Nephron (organoid): ENCODE data around the gene MRPL36.

Experiments used
- H3K27ac Mint-ChIP-seq, 3 experiments: 2 replicates each; pipeline ENCODE4 v1.8.0; 2020; ENCODE audit warnings: mixed read lengths in 3 of 3, mild to moderate bottlenecking in 2 of 3, moderate library complexity in 1 of 3
- H3K27me3 Mint-ChIP-seq: 2 replicates; pipeline ENCODE4 v1.8.0; 2021; ENCODE audit warnings: low read depth, mild to moderate bottlenecking, moderate library complexity, mixed read lengths
- H3K36me3 Mint-ChIP-seq: 2 replicates; pipeline ENCODE4 v1.8.0; 2020; ENCODE audit warnings: low read depth, mixed read lengths
- H3K4me1 Mint-ChIP-seq: 2 replicates; pipeline ENCODE4 v1.8.0; 2020; ENCODE audit warnings: mixed read lengths
- H3K4me3 Mint-ChIP-seq, 3 experiments: 2 replicates each; pipeline ENCODE4 v1.8.0; 2020; ENCODE audit warnings: mild to moderate bottlenecking in 3 of 3, mixed read lengths in 3 of 3, moderate library complexity in 2 of 3
- H3K9me3 Mint-ChIP-seq: 2 replicates; pipeline ENCODE4 v1.8.0; 2020; ENCODE audit warnings: mixed read lengths
- TF ChIP-seq, protein P1 (sequence below), 3 experiments: fragments of 200-600 bp; sonication (generic); IDR thresholded peaks; one replicate each; pipeline ENCODE4 v1.5.0; 2021; ENCODE audit warnings: antibody characterized with exemption in 3 of 3; ENCODE audit not compliant: unreplicated experiment in 3 of 3

Gene MRPL36

GRCh38 chr5:1788828-1789227 is 10.8 kb downstream of the MRPL36 start:
- H3K4me1 Mint-ChIP-seq, result peaks cover 25% of the 10 kb centered on the region
- no peaks in the 10 kb centered on the region for H3K36me3 Mint-ChIP-seq
- H3K27me3 Mint-ChIP-seq, result peaks cover 32% of the 10 kb centered on the region
- H3K27ac Mint-ChIP-seq, result no peak overlapping the region
- TF ChIP-seq, protein P1, sequence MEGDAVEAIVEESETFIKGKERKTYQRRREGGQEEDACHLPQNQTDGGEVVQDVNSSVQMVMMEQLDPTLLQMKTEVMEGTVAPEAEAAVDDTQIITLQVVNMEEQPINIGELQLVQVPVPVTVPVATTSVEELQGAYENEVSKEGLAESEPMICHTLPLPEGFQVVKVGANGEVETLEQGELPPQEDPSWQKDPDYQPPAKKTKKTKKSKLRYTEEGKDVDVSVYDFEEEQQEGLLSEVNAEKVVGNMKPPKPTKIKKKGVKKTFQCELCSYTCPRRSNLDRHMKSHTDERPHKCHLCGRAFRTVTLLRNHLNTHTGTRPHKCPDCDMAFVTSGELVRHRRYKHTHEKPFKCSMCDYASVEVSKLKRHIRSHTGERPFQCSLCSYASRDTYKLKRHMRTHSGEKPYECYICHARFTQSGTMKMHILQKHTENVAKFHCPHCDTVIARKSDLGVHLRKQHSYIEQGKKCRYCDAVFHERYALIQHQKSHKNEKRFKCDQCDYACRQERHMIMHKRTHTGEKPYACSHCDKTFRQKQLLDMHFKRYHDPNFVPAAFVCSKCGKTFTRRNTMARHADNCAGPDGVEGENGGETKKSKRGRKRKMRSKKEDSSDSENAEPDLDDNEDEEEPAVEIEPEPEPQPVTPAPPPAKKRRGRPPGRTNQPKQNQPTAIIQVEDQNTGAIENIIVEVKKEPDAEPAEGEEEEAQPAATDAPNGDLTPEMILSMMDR (IDR thresholded peaks at IDR 0.05; ENCODE audit: unreplicated experiment in 3 of 3), result no peak
- H3K4me3 Mint-ChIP-seq, result no peak overlapping the region
- no peaks in the 10 kb centered on the region for H3K9me3 Mint-ChIP-seq

DNA sequence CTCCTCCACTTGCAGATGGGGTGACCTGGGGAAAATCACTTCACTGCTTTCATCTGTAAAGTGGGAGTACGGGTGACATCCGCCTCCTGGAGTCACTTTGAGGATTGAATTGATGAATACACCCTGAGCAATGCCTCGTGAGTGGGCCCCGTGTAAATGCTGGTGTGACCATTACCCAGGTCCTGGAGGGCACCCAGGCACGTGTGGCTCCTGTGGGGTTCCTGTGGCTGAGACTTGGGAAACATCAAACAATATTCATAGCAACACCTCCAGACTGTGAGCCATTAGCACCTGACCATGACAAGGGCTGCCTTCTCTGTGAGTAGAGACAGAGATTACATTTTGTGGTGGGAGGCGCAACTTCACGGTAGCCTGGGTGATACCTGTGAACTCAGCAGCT is 11.4 kb downstream of the MRPL36 start:
- H3K9me3 Mint-ChIP-seq, result no peaks in the 10 kb centered on the region
- peaks cover 24% of the 10 kb centered on the region for H3K4me1 Mint-ChIP-seq
- TF ChIP-seq, protein P1 (IDR thresholded peaks at IDR 0.05; ENCODE audit: unreplicated experiment in 3 of 3), result no peak
- no peak overlapping the region for H3K27ac Mint-ChIP-seq
- peaks cover 32% of the 10 kb centered on the region for H3K27me3 Mint-ChIP-seq
- no peak overlapping the region for H3K4me3 Mint-ChIP-seq
- H3K36me3 Mint-ChIP-seq, result no peaks in the 10 kb centered on the region

GRCh38 chr5:1787472-1788047 is 12.1 kb downstream of the MRPL36 start:
- Mint-ChIP-seq H3K36me3 (no peaks in the 10 kb centered on the region), H3K9me3 (no peaks in the 10 kb centered on the region), H3K4me3 (no peak overlapping the region), H3K27me3 (peaks cover 35% of the 10 kb centered on the region), H3K27ac (no peak overlapping the region), H3K4me1 (peaks cover 24% of the 10 kb centered on the region)
- TF ChIP-seq, protein P1 (IDR thresholded peaks at IDR 0.05; ENCODE audit: unreplicated experiment in 3 of 3), result no peak

- TF ChIP-seq, protein P1 (IDR thresholded peaks at IDR 0.05; ENCODE audit: unreplicated experiment in 3 of 3), result no peak
- H3K27ac Mint-ChIP-seq, result no peak overlapping the region
- H3K36me3 Mint-ChIP-seq, result no peaks in the 10 kb centered on the region
- peaks cover 39% of the 10 kb centered on the region for H3K27me3 Mint-ChIP-seq
- no peaks in the 10 kb centered on the region for H3K9me3 Mint-ChIP-seq
- peaks cover 27% of the 10 kb centered on the region for H3K4me1 Mint-ChIP-seq
- no peak overlapping the region for H3K4me3 Mint-ChIP-seq
Measured at GRCh38 chr5:1786621-1787471, 12.8 kb downstream of the MRPL36 start.

DNA sequence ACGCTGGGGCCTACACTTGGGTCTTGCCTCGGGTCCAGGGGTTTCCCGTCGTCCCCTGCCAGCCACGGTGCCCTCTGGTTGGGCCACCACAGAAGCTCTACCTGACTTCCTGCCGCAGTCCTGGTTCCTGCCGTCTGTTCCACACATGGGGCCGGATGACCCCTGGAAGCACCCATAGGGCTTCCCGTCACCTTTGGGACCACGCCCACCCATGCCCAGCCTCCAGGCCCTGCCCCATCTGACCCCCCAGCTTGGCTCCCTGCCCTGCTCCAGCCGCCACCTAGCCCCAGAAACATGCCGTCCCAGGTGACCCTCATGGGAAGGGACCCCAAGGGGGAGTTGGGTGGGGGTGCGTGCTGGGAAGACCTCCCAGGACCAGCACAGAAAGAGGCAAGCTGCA is 13.7 kb downstream of the MRPL36 start:
- TF ChIP-seq, protein P1 (IDR thresholded peaks at IDR 0.05; ENCODE audit: unreplicated experiment in 3 of 3), result no peak
- peaks cover 28% of the 10 kb centered on the region for H3K4me1 Mint-ChIP-seq
- no peaks in the 10 kb centered on the region for H3K36me3 Mint-ChIP-seq
- no peak overlapping the region for H3K27ac Mint-ChIP-seq
- no peak overlapping the region for H3K4me3 Mint-ChIP-seq
- H3K9me3 Mint-ChIP-seq, result no peaks in the 10 kb centered on the region
- H3K27me3 Mint-ChIP-seq, result peaks cover 39% of the 10 kb centered on the region
